GM19438 (cell line): ENCODE results near the gene RAPGEF2.
"Not testable (repeated sequence)": the region's sequence is repeated elsewhere in the genome, so short reads cannot be mapped to it uniquely, and the experiment has no call there.

Experiments
- ATAC-seq: cut with Tn5 transposase; IDR thresholded peaks from one replicate; pipeline ENCODE4 v1.9.1; 2021; ENCODE audit warnings: low read depth; ENCODE audit not compliant: unreplicated experiment

RAPGEF2 gene

DNA sequence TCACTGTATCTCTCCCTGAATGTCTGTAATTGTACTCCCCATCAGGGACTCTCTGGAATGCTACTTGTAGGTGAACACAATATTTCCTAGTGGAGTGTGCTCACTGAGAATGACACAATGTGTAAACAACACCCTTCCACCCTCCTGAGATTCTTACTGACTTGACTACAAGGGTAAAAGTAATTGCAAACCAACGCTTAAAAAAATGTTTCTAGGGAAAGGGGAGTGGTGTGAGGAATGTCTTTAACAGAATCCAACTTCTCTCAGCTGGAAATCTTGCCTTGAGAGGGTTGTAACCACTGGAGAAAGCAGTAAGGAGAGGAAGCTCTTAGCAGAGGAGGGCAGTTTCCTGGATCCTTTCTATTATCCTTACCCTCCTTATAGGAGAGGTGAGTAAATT, 5.1 kb upstream of the RAPGEF2 start:
- no peak for ATAC-seq

DNA sequence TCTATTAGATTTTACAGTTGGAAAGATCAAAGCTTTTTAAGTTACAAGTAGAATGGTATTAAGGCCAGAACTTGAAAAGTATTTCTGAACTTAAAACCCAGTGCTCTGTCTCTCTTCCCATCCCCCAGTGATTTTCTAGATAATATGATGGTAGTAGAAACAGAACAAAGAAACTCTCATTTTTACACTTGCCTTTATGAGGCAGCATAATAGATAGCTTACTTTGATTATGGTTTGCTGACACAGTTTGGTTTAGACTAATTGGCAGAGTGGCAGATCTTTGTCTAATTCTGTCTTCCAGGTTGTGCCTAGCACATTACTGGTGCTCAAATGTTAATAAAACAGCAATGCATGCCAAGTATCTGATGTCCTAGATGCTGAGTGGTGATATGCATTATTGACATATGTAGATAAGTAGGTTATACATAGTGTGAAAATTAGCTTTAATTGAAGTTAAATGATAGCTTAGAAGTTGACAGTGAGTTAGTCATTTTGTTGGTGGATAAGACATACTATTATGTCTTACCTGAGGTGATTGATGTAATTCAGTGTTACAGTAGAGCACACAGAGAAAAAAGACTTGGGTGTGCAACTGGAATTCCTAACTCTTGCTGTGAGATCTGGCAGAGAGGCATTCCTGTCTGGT, 4.3 kb upstream of the RAPGEF2 start:
- ATAC-seq: no peak

DNA sequence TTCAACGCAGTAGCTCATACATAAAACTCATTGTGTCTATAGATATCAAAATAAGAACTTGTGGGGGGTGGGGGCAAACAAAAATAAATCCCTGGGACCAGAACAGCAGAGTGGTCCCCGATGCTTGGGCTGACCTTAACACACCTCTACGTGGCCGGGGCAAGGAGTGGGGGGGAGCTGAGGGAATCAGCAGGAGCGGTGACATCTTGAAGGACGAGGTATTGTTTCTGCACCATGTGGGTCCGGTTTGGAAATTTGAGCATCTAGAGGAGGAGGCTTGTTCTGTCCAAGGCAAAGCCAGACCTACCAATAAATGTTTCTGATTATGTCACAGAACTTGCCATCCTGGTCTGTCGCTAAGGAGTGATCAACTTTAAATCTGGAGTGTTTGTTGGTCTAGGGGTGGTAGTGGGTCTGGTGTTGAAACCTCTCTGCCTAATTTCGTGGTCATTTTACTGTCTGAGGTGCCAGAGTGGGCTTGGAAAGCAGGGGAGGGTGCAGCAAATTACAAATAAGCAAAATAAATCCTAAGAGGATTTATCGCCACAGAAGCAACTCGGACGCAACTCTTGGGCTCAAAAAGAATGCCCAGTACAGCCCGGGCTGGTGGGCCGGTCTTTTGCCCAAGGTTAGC, 774 bp upstream of the RAPGEF2 start:
- ATAC-seq: no peak

DNA sequence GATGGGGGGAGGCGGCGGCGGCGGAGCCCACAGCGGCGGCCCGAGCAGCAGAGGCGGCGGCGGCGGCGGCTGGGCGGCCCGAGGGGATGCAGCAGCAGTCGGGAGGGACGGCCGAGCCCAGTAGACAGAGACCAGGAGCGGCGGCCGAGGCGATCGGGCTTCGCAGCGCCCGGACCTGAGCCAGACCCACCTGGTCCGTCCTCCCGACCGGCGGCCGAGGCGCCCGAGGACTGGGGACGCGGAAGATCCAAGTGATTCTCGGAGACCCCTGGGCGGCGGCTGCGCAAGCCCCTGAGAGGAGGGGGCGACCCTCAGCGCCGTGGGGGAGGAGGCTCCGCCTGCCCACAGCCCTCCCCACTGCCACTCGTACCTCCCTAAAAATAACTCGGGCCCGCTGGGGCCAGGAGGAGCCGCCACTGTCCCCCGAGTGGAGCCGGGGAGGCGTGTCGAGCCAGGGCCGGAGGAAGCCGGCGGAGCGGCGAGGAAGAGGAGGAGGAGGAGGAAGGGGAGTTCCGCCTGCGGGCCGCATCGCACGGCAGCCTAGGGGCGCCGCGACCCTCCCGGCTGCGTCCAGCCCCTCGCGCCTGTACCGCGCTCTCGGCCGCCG, 608 bp downstream of the RAPGEF2 start:
- peak; percentile 23 for ATAC-seq

DNA sequence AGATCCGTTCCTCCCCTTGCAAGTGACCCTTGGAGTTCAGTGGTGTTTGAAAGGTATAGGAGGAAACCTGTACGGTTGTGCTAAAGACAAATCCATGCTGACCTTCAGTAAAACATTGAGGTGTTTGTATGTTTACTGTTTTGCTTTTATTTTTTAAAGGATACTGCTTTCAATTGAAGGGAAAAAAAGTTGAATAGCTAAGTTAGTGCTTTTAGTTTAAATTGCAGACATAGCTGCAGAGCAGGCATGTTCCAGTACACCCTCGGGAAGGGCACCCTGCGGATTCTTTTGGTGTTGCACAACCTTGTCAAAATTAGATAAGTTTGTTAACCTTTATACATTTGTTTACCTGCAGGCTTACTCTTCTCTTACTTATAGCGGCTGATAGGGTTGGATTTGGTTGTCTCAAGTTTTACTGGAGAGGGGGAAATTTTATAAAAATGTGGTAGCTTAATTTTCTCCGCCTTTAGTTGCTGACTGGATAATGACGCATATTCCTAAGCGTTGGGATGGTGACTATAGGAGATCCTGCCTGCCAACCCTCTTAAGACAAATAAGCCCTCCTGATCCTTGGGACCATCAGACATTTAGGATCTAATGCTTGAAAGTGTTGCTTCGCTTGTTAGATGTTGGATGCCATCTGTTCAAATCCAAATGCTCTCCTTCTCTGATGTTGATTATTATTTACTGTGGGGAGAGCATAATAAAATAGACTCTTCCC, 2.0 kb downstream of the RAPGEF2 start:
- ATAC-seq: no peak

DNA sequence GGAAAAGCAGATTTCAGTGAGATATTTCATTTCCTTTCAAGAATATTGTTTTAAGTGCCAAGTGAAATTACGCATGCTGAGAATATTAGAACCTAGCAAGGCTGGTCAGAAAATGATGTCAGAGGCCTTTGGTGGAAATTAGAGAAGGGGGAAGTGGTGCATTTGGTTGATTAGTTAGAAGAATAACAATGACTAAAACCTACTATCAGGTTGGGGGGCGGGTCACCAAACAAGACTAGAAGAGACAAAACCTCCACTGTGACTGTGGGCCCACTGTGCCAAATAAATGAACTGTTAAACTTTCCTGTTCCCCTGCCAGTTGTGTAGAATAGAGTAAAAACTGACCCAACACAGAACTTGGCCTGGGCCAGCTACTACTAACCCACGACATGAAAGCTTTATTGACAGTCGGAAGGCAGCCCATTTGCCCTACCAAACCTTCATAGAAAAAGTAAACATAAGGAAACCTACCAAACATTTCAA, 2.9 kb downstream of the RAPGEF2 start:
- ATAC-seq: no peak

DNA sequence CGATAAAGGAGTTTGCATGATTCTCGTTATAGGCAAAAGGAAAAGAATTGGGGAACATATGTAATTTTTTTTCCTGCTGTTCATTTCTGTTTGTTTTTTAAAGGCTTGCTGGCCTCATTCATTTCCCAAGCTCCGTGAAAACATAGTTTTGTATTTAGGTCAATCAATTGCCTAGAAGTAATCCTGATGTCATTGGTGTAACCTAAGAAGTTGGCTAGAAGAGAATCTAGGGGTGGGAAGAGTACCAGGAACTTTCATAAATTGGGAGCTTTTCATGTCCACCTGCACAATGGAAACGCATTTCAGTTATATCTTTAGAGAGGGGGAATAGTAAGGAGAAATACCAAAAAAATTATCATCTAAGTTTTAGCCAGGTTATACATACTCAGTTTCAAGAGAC, 3.8 kb downstream of the RAPGEF2 start:
- no peak for ATAC-seq

DNA sequence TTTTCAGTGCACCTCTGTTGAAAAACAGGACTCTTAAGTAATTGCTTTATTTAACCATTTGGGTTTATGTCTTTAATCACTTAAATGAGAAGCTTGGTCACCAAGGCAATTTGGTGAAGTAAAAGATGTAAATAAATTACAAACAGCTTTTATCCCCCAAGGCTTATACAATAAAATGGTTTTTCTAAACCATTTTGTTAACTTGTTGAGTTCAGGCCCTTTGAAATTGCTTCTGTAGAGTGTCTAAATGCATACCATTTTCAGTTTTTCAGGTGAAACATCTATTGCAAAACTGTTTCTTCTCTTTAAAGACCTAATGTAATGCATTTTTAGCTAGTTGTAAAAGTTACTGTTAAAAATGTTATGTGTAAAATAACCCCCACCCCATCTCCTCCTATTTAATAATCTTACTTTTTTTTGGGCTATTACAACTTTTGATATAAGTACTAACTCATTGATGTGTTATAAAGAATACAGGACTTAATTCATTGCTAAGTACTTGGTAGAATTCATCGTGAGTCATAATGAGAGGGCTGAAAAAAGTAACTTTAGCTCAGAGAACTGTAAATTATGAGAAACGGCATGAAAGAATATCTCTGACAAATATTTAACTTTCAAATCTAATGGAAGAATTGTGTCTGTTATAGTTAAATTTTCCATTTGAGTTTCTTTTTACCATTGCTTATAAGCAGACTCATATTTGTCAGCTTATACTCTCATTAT, 4.5 kb downstream of the RAPGEF2 start:
- no peak for ATAC-seq

DNA sequence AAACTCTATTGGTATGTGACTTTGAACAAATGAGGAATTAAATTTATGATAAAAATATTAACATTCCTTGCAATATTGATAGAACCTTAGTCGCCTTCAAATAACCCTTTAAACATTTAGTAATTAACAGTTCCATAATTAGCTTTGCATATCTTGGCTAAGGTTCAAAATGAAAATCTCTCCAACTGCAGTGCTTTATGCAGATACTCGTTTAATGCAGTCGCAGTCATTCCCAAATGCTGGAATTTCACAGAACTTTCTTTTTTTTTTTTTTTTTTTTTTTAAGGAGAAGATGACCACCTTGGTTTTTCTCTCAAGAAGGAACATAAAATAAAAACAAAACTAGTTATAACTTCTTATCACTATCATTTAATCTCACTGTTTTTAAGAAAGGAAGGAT, 5.2 kb downstream of the RAPGEF2 start:
- ATAC-seq: no peak

DNA sequence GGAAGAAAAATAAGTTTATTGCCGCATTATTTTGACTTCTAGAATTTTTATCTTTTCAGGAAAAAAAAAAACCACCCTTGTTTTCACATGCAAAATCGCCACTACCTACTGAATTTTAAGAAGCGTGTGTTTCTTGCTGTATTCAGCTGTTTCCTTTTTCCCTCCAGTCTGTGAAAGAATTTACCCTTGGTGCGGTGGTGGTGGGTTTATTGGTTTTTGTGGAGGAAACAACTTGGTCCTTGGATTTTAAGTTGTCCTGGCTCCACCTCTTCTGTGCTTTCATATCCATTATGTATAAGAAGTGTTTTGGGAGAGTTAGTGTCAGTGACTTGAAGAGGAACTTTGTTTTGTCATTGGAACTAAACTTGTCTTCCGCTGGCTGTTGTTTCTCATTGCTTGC, 8.1 kb downstream of the RAPGEF2 start:
- no peak for ATAC-seq

DNA sequence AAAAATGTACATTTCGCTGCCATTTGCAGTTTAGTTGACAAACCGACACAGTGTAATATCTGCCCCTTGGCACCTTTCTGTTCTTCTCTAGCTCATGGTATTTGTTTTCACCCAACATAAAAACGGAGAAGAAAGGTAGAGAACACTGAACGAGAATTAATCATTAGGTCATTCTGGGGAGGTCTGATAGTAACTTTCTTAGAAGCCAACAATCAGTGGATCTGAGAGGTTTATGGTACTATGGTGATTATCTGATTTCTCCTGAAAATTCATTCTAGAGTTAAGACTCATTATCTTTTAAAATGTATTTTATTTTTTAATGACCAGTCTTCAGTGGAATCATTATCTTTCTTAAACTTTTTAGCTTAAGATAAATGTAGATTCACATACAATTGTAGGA, 8.5 kb downstream of the RAPGEF2 start:
- no peak for ATAC-seq

DNA sequence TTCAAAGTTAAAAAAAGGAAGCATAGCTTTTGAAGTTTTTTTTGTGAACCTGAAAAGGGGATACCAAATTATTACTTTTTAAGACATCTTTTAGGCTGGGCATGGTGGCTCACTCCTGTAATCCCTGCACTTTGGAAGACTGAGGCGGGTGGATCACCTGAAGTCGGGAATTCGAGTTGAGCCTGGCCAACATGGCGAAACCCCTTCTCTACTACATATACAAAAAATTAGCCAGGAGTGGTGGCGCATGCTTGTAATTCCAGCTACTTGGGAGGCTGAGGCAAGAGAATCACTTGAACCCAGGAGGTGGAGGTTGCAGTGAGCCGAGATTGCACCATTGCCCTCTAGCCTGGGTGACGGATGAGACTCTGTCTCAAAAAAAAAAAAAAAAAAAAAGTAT, 10.5 kb downstream of the RAPGEF2 start:
- ATAC-seq: not testable (repeated sequence)

DNA sequence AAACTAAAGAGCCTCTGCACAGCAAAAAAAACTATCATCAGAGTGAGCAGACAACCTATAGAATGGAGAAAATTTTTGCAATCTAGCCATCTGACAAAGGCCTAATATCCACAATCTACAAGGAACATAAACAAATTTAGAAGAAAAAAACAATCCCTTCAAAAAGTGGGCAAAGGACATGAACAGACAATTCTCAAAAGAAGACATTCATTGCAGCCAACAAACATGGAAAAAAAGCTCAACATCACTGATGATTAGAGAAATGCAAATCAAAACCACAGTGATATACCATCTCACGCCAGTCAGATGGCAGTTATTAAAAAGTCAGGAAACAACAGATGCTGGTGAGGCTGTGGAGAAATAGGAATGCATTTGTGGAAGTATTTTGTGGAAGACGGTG, 13.2 kb downstream of the RAPGEF2 start:
- not testable (repeated sequence) for ATAC-seq

DNA sequence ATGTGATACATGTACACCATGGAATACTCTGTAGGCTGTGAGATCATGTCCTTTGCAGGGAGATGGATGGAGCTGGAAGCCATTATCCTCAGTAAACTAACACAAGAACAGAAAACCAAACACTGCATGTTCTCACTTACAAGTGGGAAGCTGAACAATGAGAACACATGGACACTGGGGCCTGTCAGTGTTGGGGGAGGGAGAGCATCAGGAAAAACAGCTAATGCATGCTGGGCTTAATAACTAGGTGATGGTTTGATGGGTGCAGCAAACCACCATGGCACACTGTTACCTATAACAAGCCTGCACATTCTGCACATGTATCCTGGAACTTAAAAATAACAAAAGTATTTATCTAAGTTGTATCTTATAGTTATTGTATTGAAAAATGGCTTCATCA, 13.8 kb downstream of the RAPGEF2 start:
- ATAC-seq: not testable (repeated sequence)

DNA sequence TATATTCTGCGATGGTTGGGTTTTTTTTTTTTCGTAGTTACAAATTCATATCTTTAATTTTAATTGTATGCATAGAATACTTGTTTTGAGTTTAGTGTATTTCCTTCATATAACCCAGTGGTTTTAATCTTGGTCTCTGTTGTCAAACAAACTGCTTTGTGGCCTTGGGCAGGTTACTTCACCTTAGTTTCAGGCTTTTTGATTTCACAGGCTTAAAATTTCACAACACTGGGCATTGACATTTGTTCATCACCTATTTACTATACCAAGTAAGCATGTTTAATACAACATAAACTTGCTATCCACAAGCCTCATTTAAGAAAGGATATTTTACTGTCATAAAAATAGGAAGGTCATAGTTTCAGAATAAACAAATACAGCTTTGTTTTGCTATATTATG, 14.7 kb downstream of the RAPGEF2 start:
- ATAC-seq: no peak

DNA sequence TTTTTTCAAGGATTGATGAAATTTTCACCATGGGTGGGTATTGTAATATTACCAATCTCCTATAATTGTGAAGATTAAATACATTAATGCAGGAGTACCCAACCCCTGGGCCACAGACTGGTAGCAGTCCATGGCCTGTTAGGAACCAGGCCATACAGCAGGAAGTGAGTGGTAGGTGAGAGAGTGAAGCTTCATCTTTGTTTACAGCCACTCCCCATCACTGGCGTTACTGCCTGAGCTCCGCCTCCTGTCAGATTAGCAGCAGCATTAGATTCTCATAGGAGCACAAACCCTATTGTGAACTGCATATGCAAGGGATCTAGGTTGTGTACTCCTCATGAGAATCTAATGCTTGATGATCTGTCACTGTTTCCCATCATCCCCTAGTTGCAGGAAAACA, 15.1 kb downstream of the RAPGEF2 start:
- no peak for ATAC-seq

DNA sequence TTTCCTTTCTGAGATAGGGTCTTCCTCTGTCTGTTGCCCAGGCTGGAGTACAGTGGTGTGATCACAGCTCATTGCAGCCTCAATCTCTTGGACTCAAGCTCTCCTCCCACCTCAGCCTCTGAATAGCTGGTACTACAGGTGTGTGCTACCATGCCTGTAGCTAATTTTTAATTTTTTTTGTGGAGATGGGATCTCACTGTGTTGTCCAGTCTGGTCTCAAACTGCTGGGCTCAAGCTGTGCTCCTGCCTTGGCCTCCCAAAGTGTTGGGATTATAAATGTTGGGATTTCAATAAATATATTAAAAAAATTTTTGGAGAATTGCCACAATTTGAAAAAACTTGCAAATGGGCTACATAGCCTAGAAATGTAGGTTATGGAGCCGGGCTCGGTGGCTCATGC, 18.5 kb downstream of the RAPGEF2 start:
- no peak for ATAC-seq

DNA sequence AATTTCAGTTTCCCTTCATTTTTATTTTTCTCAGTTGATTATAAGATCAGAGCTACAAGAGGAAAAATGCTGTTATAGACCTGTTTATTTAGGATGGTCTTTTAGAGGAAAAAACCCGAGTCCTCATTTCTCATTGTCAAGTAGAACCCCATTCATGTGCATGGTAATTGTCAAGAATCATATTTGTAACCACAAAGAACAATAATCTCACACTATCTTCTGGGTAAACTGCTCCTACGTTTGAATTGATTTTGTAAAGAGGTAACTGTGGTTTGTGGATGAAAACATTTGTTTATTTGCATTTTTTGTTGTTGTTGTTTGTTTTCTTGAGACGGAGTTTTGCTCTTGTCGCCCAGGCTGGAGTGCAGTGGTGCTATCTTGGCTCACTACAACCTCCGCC, 23.8 kb downstream of the RAPGEF2 start:
- no peak for ATAC-seq

DNA sequence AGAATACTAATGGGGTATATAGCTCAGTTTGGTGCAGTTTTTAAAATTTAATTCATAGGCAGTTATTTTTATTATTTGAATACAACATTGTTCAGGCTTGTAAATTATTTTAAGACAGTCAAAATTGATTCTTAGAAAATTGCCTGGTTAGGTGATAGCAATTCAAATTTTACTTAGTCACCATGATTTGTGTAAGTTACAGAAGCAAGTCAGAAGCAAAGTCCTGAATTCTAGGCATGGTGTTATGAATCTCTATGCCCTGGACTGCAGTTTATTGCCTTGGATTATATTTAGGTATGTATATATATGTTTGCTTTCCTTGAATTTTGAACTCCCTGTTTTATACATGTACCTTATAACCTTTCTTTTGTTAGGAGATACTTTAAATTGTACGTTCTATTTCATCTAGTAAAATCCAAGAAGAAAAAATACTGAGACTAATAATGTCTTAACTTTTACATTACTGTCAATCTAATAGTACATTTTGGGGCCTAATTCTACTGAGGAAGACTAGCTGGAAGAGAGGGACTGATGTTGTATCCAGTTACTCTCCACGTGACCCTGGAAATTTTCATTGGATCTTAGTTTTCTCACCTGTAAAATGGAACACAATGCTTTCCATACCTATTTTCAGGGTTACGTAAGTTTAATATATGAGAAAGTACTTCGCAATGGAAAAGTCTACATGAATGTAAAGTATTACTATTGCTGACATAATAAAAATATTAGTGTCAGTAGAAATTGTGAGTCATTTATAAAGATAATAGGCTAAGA, 25.1 kb downstream of the RAPGEF2 start:
- no peak for ATAC-seq
